ENCODE data around the gene SPHK2.

The SPHK2 gene

GRCh38 chr19:48635966-48636858 lies 16.9 kb downstream of the SPHK2 start:
- DNase-seq (ENCODE audit: low spot score) (no peak), FAIRE-seq (no peak)

- FAIRE-seq (no peak), DNase-seq (ENCODE audit: low spot score) (no peak)
These were observed 17.6 kb downstream of the SPHK2 start, which contains the start of gene DBP for GRCh38 chr19:48636859-48637448. Gene DBP, minus strand, starts transcription at chr19:48637379. Its CDS starts 385 bp downstream, at chr19:48636994.

- FAIRE-seq (peak; percentile 20), DNase-seq (ENCODE audit: low spot score) (peak; percentile 95)
These were observed 18.2 kb downstream of the SPHK2 start for GRCh38 chr19:48637449-48637947.

- peak; percentile 86 for DNase-seq (ENCODE audit: low spot score)
- no peak for FAIRE-seq
These were observed 18.9 kb downstream of the SPHK2 start for GRCh38 chr19:48637948-48638830.

GRCh38 chr19:48638831-48639381 lies 19.6 kb downstream of the SPHK2 start:
- FAIRE-seq (no peak), DNase-seq (ENCODE audit: low spot score) (no peak)

GRCh38 chr19:48639483-48640375 lies 20.4 kb downstream of the SPHK2 start:
- FAIRE-seq: no peak
- DNase-seq (ENCODE audit: low spot score): no peak

- no peak for DNase-seq (ENCODE audit: low spot score)
- FAIRE-seq: no peak
These were observed 22.5 kb downstream of the SPHK2 start for GRCh38 chr19:48641850-48642249.

- FAIRE-seq: no peak
- no peak for DNase-seq (ENCODE audit: low spot score)
These were observed 23.6 kb downstream of the SPHK2 start for GRCh38 chr19:48642862-48643261.

GRCh38 chr19:48644355-48644754 lies 25.0 kb downstream of the SPHK2 start:
- DNase-seq (ENCODE audit: low spot score) (no peak), FAIRE-seq (no peak)

- FAIRE-seq (no peak), DNase-seq (ENCODE audit: low spot score) (no peak)
These were observed 25.7 kb downstream of the SPHK2 start for GRCh38 chr19:48644839-48645619.

- DNase-seq (ENCODE audit: low spot score): no peak
These were observed 26.3 kb downstream of the SPHK2 start for GRCh38 chr19:48645620-48646000.

GRCh38 chr19:48646001-48646721 lies 26.9 kb downstream of the SPHK2 start, which contains the start of gene CA11:
Gene CA11, minus strand, starts transcription at chr19:48646187. Its CDS starts 555 bp downstream, at chr19:48645632.
- FAIRE-seq (no peak), DNase-seq (ENCODE audit: low spot score) (peak; percentile 90)

More at GRCh38 chr19:48645620-48646000, 26.3 kb downstream of the SPHK2 start:
- FAIRE-seq: no peak

GRCh38 chr19:48646722-48647216 lies 27.5 kb downstream of the SPHK2 start:
- FAIRE-seq (no peak), DNase-seq (ENCODE audit: low spot score) (no peak)

- DNase-seq (ENCODE audit: low spot score) (no peak), FAIRE-seq (no peak)
These were observed 28.8 kb downstream of the SPHK2 start for GRCh38 chr19:48648134-48648533.

- DNase-seq (ENCODE audit: low spot score) (no peak), FAIRE-seq (no peak)
These were observed 31.8 kb downstream of the SPHK2 start for GRCh38 chr19:48650974-48651682.

GRCh38 chr19:48651683-48652048 lies 32.4 kb downstream of the SPHK2 start:
- FAIRE-seq: no peak

GRCh38 chr19:48654299-48655059 lies 35.2 kb downstream of the SPHK2 start:
- FAIRE-seq (no peak), DNase-seq (ENCODE audit: low spot score) (no peak)

More at GRCh38 chr19:48651683-48652048, 32.4 kb downstream of the SPHK2 start:
- DNase-seq (ENCODE audit: low spot score): no peak

Data from urothelium cell line (cell line).